HepG2 (cell line): ENCODE measurements around the gene IQCH. TPM values are rescaled to one million over a fixed set of nuclear protein-coding genes. Genes with fewer than 3 reads are reported as not detected.

Experiments used
- ATF7-NPFF ChIP-seq: sonication (generic); formaldehyde crosslinking; IDR thresholded peaks from 2 replicates; pipeline ENCODE4 v1.8.1; 2023; ENCODE audit warnings: mild to moderate bottlenecking, low read depth, missing genetic modification reagents, moderate library complexity
- BORCS8-MEF2B ChIP-seq: sonication (generic); formaldehyde crosslinking; IDR thresholded peaks from 2 replicates; pipeline ENCODE4 v1.8.0; 2022; ENCODE audit warnings: mild to moderate bottlenecking, missing genetic modification reagents
- CENPX ChIP-seq: sonication (generic); formaldehyde crosslinking; IDR thresholded peaks from 2 replicates; pipeline ENCODE4 v1.9.0; 2021; ENCODE audit warnings: mild to moderate bottlenecking, missing genetic modification reagents, moderate library complexity
- FOSL1 ChIP-seq: sonication (generic); formaldehyde crosslinking; IDR thresholded peaks from 2 replicates; pipeline ENCODE4 v1.9.0; 2021; ENCODE audit warnings: missing genetic modification reagents, borderline replicate concordance
- FOXP1 ChIP-seq, 2 experiments: fragments of 450-650 bp in 1 of 2; IDR thresholded peaks; 2 replicates each; pipeline ENCODE4 v1.6.1; 2017 to 2018; ENCODE audit warnings: antibody characterized with exemption in 1 of 2
- HIVEP1 ChIP-seq: sonication (generic); formaldehyde crosslinking; IDR thresholded peaks from 2 replicates; pipeline ENCODE4 v1.4.0; 2020; ENCODE audit warnings: mild to moderate bottlenecking, missing genetic modification reagents
- HNF1B ChIP-seq: sonication (generic); formaldehyde crosslinking; IDR thresholded peaks from 2 replicates; pipeline ENCODE4 v1.5.1; 2020; ENCODE audit warnings: mild to moderate bottlenecking, moderate library complexity, missing genetic modification reagents
- JUNB ChIP-seq: sonication (generic); formaldehyde crosslinking; IDR thresholded peaks from 2 replicates; pipeline ENCODE4 v1.8.0; 2022; ENCODE audit warnings: missing genetic modification reagents, mild to moderate bottlenecking, borderline replicate concordance
- ZBTB1 ChIP-seq: sonication (generic); formaldehyde crosslinking; IDR thresholded peaks from 2 replicates; pipeline ENCODE4 v1.4.0; 2020; ENCODE audit warnings: missing genetic modification reagents, borderline replicate concordance
- ZFP36L1 ChIP-seq: sonication (generic); formaldehyde crosslinking; IDR thresholded peaks from 2 replicates; pipeline ENCODE4 v1.8.0; 2022; ENCODE audit warnings: mild to moderate bottlenecking, missing genetic modification reagents, moderate library complexity
- ZNF160 ChIP-seq: sonication (generic); formaldehyde crosslinking; IDR thresholded peaks from 2 replicates; pipeline ENCODE4 v1.8.0; 2022; ENCODE audit warnings: mild to moderate bottlenecking, inconsistent platforms, missing genetic modification reagents
- ZNF253 ChIP-seq: sonication (generic); formaldehyde crosslinking; IDR thresholded peaks from 2 replicates; pipeline ENCODE4 v1.8.0; 2022; ENCODE audit warnings: mild to moderate bottlenecking, missing genetic modification reagents, borderline replicate concordance
- ZNF546 ChIP-seq: sonication (generic); formaldehyde crosslinking; conservative IDR thresholded peaks from 2 replicates; pipeline ENCODE4 v1.8.1; 2023; ENCODE audit warnings: mild to moderate bottlenecking, missing genetic modification reagents
- ZNF607 ChIP-seq: sonication (generic); formaldehyde crosslinking; IDR thresholded peaks from 2 replicates; pipeline ENCODE4 v1.5.1; 2020; ENCODE audit warnings: missing genetic modification reagents, mild to moderate bottlenecking, borderline replicate concordance
- polyA plus RNA-seq, 8 experiments: library from polyadenylated mRNA; depleted of rRNA in 3 of 8; stranded (reverse) in 7 of 8; unstranded in 1 of 8; fragments of >200 nt; fragmentation: Illumina TruSeq in 4 of 8; extraction: Trizol in 4 of 8; gene quantifications; 2 replicates each; pipeline versions ENCODE4 v1.2.1 to v1.2.3, GENCODE V29; 2011 to 2016; ENCODE audit warnings: low read depth in 4 of 8, missing spikeins in 1 of 8, mixed read lengths in 1 of 8; ENCODE audit not compliant: insufficient read depth in 1 of 8
- total RNA-seq, 5 experiments: library from RNA; depleted of rRNA; stranded (reverse); fragments of >200 nt; fragmentation: Illumina TruSeq; extraction: Trizol; gene quantifications; 2 replicates each; pipeline ENCODE4 v1.2.3, GENCODE V29; 2016; ENCODE audit warnings: low read depth in 1 of 5
- TF ChIP-seq, protein P1 (sequence below): sonication (generic); formaldehyde crosslinking; conservative IDR thresholded peaks from 2 replicates; pipeline ENCODE4 v1.4.0; 2020; ENCODE audit warnings: missing genetic modification reagents
- TF ChIP-seq, protein P2 (sequence below): sonication (generic); formaldehyde crosslinking; IDR thresholded peaks from 2 replicates; pipeline ENCODE4 v1.5.1; 2020; ENCODE audit warnings: mild to moderate bottlenecking, missing genetic modification reagents
- TF ChIP-seq, protein P3 (sequence below), 2 experiments: sonication (generic) in 1 of 2; formaldehyde crosslinking in 1 of 2; IDR thresholded peaks; 2 replicates each; pipeline versions ENCODE4 v1.4.0 to v1.6.1; 2018 to 2020; ENCODE audit warnings: missing genetic modification reagents in 2 of 2, borderline replicate concordance in 1 of 2, low read depth in 1 of 2, mild to moderate bottlenecking in 1 of 2, missing biosample characterization in 1 of 2

Gene IQCH
- total and polyA plus RNA-seq, 2 of the 13 experiments (the other 11 are each of a cell fraction or from before 2014, with no cell fraction given): 0.16 to 0.55 TPM

- TF ChIP-seq, protein P1, sequence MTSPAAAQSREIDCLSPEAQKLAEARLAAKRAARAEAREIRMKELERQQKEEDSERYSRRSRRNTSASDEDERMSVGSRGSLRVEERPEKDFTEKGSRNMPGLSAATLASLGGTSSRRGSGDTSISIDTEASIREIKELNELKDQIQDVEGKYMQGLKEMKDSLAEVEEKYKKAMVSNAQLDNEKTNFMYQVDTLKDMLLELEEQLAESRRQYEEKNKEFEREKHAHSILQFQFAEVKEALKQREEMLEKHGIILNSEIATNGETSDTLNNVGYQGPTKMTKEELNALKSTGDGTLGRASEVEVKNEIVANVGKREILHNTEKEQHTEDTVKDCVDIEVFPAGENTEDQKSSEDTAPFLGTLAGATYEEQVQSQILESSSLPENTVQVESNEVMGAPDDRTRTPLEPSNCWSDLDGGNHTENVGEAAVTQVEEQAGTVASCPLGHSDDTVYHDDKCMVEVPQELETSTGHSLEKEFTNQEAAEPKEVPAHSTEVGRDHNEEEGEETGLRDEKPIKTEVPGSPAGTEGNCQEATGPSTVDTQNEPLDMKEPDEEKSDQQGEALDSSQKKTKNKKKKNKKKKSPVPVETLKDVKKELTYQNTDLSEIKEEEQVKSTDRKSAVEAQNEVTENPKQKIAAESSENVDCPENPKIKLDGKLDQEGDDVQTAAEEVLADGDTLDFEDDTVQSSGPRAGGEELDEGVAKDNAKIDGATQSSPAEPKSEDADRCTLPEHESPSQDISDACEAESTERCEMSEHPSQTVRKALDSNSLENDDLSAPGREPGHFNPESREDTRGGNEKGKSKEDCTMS (CRISPR knock-in tag): no peak
- TF ChIP-seq FOSL1 (no peak), ZFP36L1 (no peak), HNF1B (CRISPR knock-in tag) (peak; percentile 44; the same call in 1 of the 2 replicates), ZNF160 (CRISPR knock-in tag) (no peak; the same call in 1 of the 2 replicates), ZBTB1 (no peak), ZNF253 (no peak), JUNB (CRISPR knock-in tag) (no peak), HIVEP1 (CRISPR knock-in tag) (no peak), ATF7-NPFF (CRISPR knock-in tag) (peak; percentile 88; the same call in 1 of the 2 replicates), FOXP1 (IDR thresholded peaks at IDR 0.05) (no peak), FOXP1 (CRISPR knock-in tag; IDR thresholded peaks at IDR 0.05) (no peak), ZNF546 (CRISPR knock-in tag) (0 out of 2 replicates have a peak, but pooled peaks have one; percentile 46), BORCS8-MEF2B (peak; percentile 16; the same call in 1 of the 2 replicates), ZNF607 (no peak), CENPX (CRISPR knock-in tag) (no peak)
- TF ChIP-seq, protein P2, sequence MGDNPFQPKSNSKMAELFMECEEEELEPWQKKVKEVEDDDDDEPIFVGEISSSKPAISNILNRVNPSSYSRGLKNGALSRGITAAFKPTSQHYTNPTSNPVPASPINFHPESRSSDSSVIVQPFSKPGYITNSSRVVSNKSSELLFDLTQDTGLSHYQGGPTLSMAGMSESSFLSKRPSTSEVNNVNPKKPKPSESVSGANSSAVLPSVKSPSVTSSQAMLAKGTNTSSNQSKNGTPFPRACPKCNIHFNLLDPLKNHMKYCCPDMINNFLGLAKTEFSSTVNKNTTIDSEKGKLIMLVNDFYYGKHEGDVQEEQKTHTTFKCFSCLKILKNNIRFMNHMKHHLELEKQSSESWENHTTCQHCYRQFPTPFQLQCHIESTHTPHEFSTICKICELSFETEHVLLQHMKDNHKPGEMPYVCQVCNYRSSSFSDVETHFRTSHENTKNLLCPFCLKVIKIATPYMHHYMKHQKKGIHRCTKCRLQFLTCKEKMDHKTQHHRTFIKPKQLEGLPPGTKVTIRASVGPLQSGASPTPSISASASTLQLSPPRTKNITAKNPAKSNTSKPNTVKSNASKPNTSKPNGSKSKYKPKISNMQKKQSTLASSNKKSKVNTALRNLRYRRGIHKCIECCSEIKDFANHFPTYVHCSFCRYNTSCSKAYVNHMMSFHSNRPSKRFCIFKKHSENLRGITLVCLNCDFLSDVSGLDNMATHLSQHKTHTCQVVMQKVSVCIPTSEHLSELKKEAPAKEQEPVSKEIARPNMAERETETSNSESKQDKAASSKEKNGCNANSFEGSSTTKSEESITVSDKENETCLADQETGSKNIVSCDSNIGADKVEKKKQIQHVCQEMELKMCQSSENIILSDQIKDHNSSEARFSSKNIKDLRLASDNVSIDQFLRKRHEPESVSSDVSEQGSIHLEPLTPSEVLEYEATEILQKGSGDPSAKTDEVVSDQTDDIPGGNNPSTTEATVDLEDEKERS (CRISPR knock-in tag): no peak
- TF ChIP-seq, protein P3, sequence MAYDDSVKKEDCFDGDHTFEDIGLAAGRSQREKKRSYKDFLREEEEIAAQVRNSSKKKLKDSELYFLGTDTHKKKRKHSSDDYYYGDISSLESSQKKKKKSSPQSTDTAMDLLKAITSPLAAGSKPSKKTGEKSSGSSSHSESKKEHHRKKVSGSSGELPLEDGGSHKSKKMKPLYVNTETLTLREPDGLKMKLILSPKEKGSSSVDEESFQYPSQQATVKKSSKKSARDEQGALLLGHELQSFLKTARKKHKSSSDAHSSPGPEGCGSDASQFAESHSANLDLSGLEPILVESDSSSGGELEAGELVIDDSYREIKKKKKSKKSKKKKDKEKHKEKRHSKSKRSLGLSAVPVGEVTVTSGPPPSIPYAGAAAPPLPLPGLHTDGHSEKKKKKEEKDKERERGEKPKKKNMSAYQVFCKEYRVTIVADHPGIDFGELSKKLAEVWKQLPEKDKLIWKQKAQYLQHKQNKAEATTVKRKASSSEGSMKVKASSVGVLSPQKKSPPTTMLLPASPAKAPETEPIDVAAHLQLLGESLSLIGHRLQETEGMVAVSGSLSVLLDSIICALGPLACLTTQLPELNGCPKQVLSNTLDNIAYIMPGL (CRISPR knock-in tag; IDR thresholded peaks at IDR 0.05; ENCODE audit: borderline replicate concordance in 1 of 2, low read depth in 1 of 2): peak; percentile 16 to 39; a peak in 2 of 4 replicates
These were observed 288.1 kb downstream of the IQCH start, which contains the start of gene MAP2K5 (continued) for GRCh38 chr15:67542420-67543347.
